Mucosa of rectum (tissue), 2 donors: ENCODE data around the gene RIC1.
"Not testable (repeated sequence)": the region's sequence is repeated elsewhere in the genome, so short reads cannot be mapped to it uniquely, and the experiment has no call there.

Experiments used
- H3K27ac ChIP-seq, 2 donors: one replicate each; pipeline ENCODE4 v1.7.0; 2013; ENCODE audit warnings: inconsistent platforms in 2 of 2, low read depth in 2 of 2, low read length in 2 of 2
- H3K27me3 ChIP-seq, 2 donors: one replicate each; pipeline ENCODE4 v1.7.0; 2013; ENCODE audit warnings: low read length in 2 of 2; ENCODE audit not compliant: control insufficient read depth in 2 of 2, insufficient read depth in 2 of 2
- H3K36me3 ChIP-seq, 2 donors: one replicate each; pipeline ENCODE4 v1.7.0; 2013; ENCODE audit warnings: low read length in 2 of 2; ENCODE audit not compliant: control insufficient read depth in 2 of 2, insufficient read depth in 2 of 2
- H3K4me1 ChIP-seq, 2 donors: one replicate each; pipeline ENCODE4 v1.7.0; 2013; ENCODE audit warnings: low read length in 2 of 2, mild to moderate bottlenecking in 1 of 2; ENCODE audit not compliant: control insufficient read depth in 2 of 2, insufficient read depth in 2 of 2
- H3K4me3 ChIP-seq, 2 donors: one replicate each; pipeline ENCODE4 v1.7.0; 2013; ENCODE audit warnings: low read length in 2 of 2
- H3K9ac ChIP-seq, 2 donors: one replicate each; pipeline ENCODE4 v1.7.0; 2013; ENCODE audit warnings: low read length in 2 of 2, low read depth in 1 of 2, mild to moderate bottlenecking in 1 of 2
- H3K9me3 ChIP-seq, 2 donors: one replicate each; pipeline ENCODE4 v1.7.0; 2013; ENCODE audit warnings: low read length in 2 of 2; ENCODE audit not compliant: control insufficient read depth in 2 of 2
- donor health status: healthy.
- donor health status: Normal muscosa, but diverticular disease.

Gene RIC1

DNA sequence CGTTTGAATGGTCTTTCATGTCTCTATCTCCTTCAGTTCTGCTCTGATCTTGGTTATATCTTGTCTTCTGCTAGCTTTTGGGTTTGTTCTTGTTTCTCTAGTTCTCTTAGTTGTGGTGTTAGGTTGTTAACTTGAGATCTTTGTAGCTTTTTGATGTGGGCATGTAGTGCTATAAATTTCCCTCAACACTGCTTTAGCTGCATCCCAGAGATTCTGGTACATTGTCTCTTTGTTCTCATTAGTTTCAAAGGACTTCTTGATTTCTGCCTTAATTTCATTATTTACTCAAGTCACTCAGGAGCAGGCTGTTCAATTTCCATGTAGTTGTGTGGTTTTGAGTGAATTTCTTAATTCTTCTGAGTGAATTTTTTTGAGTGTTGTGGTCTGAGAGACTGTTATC, 33.9 kb downstream of the RIC1 start:
- peaks cover 5 to 12% of the 10 kb centered on the region in 2 donors for H3K36me3 ChIP-seq
- not testable (repeated sequence) for H3K9me3 ChIP-seq

DNA sequence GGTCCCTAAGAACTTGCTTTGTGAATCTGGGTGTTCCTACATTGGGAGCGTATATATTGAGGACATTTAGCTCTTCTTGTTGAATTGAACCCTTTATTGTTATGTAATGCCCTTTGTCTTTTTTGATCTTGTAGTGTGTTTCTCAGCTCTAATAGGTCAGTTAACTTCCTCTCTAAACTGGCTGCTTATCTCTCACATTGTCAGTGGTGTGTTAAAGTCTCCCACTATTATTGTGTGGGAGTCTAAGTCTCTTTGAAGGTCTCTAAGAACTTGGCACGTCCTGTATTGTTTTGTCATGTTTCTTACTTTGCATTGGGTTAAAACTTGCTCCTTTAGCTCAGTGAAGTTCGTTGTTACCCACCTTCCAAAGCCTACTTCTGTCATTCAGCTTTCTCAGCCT, 36.2 kb downstream of the RIC1 start:
- Histone ChIP-seq H3K4me3 (no peak overlapping the region), H3K9ac (no peak overlapping the region), H3K4me1 (no peaks in the 10 kb centered on the region), H3K9me3 (peaks cover 2% of the 10 kb centered on the region in 2 donors), H3K27ac (no peak overlapping the region), H3K36me3 (peaks cover under 1 to 5% of the 10 kb centered on the region in 2 donors), H3K27me3 (no peaks in the 10 kb centered on the region)

More for the DNA sequence above, 33.9 kb downstream of the RIC1 start:
- H3K27me3 ChIP-seq, H3K9ac ChIP-seq, H3K4me3 ChIP-seq, H3K27ac ChIP-seq, H3K4me1 ChIP-seq: not testable (repeated sequence)

DNA sequence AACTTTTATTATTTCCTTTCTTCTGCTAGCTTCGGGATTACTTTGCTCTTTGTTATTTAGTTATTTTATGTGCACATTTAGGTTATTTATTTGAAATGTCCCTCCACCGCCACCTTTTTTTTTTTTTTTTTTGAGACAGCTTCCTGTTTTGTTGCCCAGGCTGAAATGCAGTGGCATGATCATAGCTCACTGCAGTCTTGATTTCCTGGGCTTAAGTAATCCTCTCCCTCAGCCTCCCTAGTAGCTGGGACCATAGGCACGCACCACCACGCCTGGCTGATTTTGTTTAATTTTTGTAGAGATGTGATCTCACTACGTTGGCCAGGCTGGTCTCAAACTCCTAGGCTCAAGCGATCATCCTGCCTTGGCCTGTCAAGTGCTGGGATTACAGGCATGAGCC, 38.5 kb downstream of the RIC1 start:
- no peaks in the 10 kb centered on the region for H3K9me3 ChIP-seq
- no peaks in the 10 kb centered on the region for H3K27me3 ChIP-seq
- H3K9ac ChIP-seq = no peak overlapping the region
- no peak overlapping the region for H3K27ac ChIP-seq
- H3K4me1 ChIP-seq = peaks cover 0 to 4% of the 10 kb centered on the region in 2 donors
- H3K4me3 ChIP-seq = no peak overlapping the region
- peaks cover 0 to 5% of the 10 kb centered on the region in 2 donors for H3K36me3 ChIP-seq

DNA sequence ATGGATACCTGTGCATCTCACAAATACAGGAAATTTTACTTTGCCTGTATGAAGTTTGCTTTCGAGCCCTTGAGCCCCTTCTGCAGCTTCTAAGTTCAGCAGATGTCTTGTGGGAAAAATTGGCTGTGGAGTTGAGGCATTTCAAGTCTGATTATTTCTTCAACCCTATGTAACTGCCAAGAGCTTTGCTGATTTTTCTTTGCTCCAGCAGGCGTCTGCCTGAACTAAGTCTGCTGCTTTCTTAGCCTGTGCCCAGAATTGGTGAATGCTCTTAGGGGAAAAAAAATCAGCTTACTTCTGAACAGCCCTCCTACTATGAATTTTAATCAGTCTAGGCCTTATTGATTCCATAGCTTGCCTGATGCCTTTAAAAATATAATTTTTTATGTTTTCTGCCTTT, 41.2 kb downstream of the RIC1 start:
- H3K9me3 ChIP-seq = no peaks in the 10 kb centered on the region
- no peak overlapping the region for H3K27ac ChIP-seq
- no peak overlapping the region for H3K9ac ChIP-seq
- H3K4me1 ChIP-seq = peaks cover 0 to 4% of the 10 kb centered on the region in 2 donors
- H3K27me3 ChIP-seq = no peaks in the 10 kb centered on the region
- H3K36me3 ChIP-seq = peaks cover 0 to 5% of the 10 kb centered on the region in 2 donors
- no peak overlapping the region for H3K4me3 ChIP-seq

DNA sequence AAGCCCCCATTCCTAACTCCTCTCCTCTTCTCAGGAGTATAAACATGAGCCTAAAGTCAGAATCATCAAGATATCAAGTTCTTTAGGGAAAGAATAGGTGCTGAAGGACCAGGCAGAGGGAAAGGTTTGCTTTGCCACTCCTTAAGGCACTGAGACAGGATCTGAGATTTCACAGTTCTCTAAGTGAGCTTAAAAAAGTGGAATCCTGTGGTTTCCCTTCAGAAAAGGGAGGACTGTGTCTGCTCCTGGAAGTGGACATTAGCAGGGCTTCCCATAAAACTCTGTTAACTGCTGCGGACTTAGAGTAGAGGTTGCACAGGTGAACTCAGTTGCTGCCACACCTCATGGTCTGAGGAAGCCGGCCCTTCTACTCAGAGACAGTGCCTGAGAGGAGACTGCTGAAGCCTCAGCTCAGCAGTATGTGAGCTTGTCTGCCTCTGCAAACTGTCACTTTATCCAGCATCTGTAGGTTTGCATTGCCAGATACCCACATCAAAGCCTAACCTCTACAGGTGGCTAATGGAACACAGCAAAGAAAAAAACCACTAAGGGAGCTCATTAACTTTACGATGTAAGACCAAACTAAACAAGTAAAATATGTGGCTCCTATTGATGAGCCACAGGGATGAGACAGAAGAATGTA, 42.9 kb downstream of the RIC1 start:
- Histone ChIP-seq H3K4me1 (peaks cover 0 to 4% of the 10 kb centered on the region in 2 donors), H3K36me3 (no peaks in the 10 kb centered on the region), H3K27me3 (no peaks in the 10 kb centered on the region), H3K27ac (no peak overlapping the region), H3K4me3 (no peak overlapping the region), H3K9ac (no peak overlapping the region), H3K9me3 (no peaks in the 10 kb centered on the region)

DNA sequence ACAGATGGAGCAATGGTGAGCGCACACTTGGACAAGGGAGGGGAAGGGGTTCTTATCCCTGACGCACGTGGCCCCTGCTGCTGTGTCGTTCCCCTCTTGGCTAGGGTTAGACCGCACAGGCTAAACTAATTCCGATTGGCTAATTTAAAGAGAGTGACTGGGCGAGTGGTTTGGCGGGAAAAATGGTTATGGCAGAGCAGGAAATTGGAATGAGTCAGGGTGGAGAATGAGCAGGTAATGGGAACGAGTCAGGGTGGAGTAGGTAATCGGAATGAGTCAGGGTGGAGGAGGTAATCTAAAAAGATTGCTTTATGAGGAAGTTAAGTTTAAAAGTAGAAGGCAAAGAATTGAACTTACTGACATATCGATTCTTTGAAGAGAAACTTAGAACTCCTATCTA, 46.1 kb downstream of the RIC1 start:
- not testable (repeated sequence) for H3K4me3 ChIP-seq, H3K4me1 ChIP-seq, H3K9me3 ChIP-seq, H3K9ac ChIP-seq, H3K36me3 ChIP-seq, H3K27ac ChIP-seq, H3K27me3 ChIP-seq

DNA sequence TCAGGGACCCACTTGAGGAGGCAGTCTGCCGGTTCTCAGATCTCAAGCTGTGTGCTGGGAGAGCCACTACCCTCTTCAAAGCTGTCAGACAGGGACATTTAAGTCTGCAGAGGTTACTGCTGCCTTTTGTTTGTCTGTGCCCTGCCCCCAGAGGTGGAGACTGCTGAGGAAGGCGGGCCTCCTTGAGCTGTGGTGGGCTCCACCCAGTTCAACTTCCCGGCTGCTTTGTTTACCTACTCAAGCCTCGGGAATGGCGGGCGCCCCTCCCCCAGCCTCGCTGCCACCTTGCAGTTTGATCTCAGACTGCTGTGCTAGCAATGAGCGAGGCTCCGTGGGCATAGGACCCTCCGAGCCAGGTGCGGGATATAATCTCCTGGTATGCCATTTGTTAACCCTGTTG, 54.7 kb downstream of the RIC1 start:
- H3K4me3 ChIP-seq, H3K27ac ChIP-seq, H3K36me3 ChIP-seq, H3K9ac ChIP-seq, H3K4me1 ChIP-seq, H3K9me3 ChIP-seq, H3K27me3 ChIP-seq: not testable (repeated sequence)

DNA sequence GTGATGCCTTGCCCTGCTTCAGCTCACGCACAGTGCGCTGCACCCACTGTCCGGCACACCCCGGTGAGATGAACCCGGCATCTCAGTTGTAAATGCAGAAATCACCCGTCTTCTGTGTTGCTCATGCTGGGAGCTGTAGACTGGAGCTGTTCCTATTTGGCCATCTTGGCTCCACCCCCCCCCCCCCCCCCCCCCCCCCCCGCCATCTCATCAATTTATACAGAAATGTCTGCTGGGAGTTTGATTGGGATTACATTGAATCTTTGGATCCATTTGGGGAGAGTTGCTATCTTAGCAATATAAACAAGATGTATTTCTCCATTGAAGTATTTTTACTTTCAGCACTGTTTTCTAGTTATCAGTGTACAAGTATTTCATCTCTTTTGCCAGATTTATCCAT, 55.2 kb downstream of the RIC1 start:
- H3K36me3 ChIP-seq = no peaks in the 10 kb centered on the region
- no peaks in the 10 kb centered on the region for H3K27me3 ChIP-seq
- no peak overlapping the region for H3K4me3 ChIP-seq
- no peak overlapping the region for H3K27ac ChIP-seq
- no peak overlapping the region for H3K9ac ChIP-seq
- H3K4me1 ChIP-seq = no peaks in the 10 kb centered on the region
- peaks cover 0 to 2% of the 10 kb centered on the region in 2 donors for H3K9me3 ChIP-seq

DNA sequence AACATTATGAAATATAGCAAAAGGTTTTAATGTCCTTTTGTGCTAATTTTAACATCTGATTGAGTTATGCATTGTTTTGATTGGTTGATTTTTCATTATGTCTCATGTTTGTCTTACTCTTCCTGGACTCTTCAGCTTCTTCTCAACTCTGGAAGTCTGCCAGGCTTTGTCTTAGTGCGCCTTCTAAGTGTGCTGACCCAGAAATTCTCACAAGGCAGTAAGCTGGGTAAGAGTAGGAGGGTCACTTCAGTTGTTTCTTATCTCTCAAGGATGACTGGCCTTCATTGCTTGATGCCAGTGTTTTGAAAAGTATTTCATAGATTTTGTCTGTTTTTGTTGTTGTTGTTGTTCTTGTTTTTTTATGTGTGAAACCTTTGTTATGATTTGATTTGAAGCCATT, 59.2 kb downstream of the RIC1 start:
- H3K4me3 ChIP-seq = no peak overlapping the region
- no peak overlapping the region for H3K9ac ChIP-seq
- peaks cover 0 to 2% of the 10 kb centered on the region in 2 donors for H3K9me3 ChIP-seq
- no peak overlapping the region for H3K27ac ChIP-seq
- H3K36me3 ChIP-seq = no peaks in the 10 kb centered on the region
- H3K4me1 ChIP-seq = no peaks in the 10 kb centered on the region
- H3K27me3 ChIP-seq = no peaks in the 10 kb centered on the region

DNA sequence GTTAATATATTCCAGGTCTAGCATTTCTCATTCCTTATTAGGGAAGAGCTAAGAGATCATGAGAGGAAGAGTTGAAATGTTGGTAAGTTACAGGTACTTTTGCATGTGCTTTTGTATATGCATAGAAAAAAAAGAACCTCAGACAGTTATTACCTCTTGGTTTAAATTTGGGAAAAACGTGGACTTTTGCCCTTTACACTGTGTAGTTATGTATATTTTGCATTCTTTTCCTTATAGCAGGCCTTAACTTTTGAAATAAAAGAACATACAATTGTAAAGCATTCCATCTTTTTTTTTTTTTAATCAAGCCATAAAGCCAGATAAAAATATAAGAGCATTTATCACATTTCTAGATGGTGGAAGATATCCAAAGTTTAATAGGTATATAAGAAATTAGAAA, 61.4 kb downstream of the RIC1 start:
- Histone ChIP-seq H3K27ac (no peak overlapping the region), H3K9me3 (no peaks in the 10 kb centered on the region), H3K4me1 (no peaks in the 10 kb centered on the region), H3K36me3 (no peaks in the 10 kb centered on the region), H3K9ac (no peak overlapping the region), H3K4me3 (no peak overlapping the region), H3K27me3 (no peaks in the 10 kb centered on the region)

DNA sequence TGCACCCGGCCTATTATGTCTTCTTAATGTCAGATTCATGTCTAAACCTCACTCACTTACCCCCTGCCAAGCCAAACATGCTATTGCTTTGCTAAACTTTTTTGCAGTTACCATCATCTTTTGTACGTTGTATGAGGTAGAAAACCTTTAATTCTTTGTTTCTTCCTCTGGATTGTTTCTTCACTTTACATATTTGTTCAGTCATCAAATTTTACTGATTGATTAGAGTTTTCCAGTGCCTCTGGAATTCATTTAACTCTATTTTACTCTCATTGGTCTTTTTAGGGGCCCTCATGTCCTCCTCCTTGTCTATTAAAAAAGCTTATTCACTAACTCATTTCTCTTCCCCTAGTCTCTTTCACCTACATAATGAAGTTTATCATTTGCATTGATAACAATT, 67.0 kb downstream of the RIC1 start:
- H3K36me3 ChIP-seq = no peaks in the 10 kb centered on the region
- no peaks in the 10 kb centered on the region for H3K27me3 ChIP-seq

More for the DNA sequence above, 67.0 kb downstream of the RIC1 start:
- Histone ChIP-seq H3K4me1 (no peaks in the 10 kb centered on the region), H3K9ac (no peak overlapping the region), H3K4me3 (no peak overlapping the region), H3K9me3 (no peaks in the 10 kb centered on the region), H3K27ac (no peak overlapping the region)
